NCI-H2107 (cell line): ENCODE data around the gene DYNLT4.
"Not testable (repeated sequence)": the region's sequence is repeated elsewhere in the genome, so short reads cannot be mapped to it uniquely, and the experiment has no call there.

Experiments
- DNase-seq: peaks from one replicate; lab custom pipeline; 2025; lab: John Stamatoyannopoulos, UW

Gene DYNLT4

DNA sequence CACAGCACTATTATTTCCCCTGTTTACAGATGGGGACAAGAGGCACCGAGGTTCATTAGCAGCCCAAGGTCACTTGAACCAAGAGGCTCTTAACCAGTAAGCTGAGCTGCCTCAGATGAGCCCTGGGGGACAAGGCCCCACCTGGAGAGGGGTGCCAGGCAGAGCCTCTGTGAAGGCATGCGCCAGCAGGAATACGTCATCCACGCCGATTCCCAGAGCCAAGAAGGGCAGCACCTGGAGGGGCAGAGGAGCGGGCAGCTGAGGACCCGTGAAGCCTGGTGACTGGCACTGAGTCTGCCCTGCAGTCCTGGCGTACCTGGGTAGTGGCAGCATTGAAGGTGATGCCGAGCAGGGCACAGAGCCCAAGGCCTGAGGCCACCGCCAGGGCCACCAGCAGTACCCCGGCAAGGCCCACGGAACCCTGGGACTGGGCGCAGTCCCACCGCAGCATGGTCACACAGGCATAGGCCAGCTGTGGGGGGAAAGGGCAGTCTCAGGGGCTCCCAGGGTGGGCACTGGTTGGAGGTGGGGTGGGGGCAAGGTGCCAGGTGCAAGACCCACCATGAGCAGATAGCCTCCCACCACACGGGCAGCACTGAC is 21.8 kb upstream of the DYNLT4 start:
- no peak for DNase-seq

- no peak for DNase-seq
Measured at GRCh38 chr1:44828003-44828651, 21.0 kb upstream of the DYNLT4 start.

DNA sequence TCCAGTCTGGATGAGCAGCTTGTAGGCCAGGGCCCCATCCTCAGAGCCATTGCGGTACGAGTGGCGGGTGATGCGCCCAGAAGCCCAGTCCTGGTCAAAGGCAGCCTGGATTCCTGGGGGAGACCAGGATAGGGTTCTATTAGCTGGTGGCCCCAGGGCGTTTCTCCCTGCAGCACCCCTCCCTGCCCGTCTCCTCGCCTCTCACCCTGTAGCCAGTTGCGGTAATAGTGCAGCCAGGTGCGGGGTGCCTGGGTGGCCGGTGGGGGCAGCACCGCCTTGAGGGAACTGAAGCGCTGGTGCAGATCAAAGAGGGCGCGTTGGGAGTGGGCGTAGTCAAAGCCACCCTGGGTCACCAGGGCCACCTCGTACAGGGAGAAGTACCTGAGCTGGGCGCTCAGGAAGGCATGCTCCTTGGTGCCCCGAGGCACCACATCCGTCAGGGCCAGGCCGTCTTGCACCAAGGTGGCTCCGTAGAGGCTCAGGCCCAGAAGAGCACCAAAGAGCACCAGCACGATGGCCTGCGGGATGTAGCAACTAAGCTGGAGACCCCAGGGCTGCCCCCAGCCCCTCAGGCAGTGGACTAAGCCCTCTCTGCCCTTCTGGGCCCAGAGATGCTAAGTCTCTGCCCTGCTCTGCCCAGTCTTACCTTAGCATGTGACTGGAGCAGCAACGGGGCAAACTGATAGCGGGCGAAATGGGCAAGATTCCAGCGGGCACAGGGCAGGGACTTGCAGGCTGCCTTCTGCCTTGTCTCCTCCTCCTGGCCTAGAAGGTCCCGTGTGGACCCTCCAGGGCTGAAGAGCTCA is 20.2 kb upstream of the DYNLT4 start:
- DNase-seq: no peak

DNA sequence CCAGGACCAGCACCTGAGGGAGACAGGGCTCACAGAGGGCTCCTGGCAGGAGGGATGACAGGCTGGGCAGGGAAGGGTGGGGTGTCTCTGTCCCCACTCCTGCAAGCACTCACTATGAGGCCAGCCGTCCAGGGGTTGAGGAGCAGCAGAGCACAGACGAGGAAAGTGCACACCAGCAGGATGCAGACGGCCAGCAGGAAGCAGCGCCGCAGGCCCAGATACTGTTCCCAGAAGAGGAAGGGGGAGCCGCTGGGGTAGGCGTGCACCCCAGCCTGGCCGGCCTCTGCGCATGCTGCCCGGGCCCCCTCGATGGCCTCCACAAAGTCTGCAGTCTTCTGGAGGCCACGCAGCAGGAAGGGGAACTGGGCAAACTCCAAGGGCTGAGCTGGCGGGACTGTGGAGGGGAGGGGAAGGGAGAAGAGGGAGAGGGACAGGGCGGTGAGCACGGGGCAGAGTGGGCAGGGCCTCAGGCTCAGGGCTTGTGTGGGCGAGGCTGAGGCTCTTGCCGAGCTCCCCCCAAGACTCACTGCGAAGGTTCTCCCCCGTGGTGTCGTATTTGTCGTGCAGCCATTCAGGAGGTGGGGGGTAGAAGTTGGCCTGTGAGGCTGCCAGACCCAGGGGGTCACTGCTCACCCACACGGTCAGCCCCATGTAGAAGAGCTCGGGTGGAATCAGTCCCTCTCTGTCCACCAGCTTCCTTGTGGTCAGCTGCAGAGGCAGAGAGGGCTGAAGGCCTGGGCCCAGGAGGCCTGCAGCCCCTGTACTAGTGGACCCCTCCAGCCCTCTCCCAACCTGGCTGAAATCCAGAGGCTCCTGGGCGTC is 19.4 kb upstream of the DYNLT4 start:
- no peak for DNase-seq

GRCh38 chr1:44824392-44824791 is 17.2 kb upstream of the DYNLT4 start:
- DNase-seq: not testable (repeated sequence)

- DNase-seq: no peak
Measured at GRCh38 chr1:44822981-44823451, 15.9 kb upstream of the DYNLT4 start.

GRCh38 chr1:44822131-44822701 is 15.1 kb upstream of the DYNLT4 start:
- DNase-seq: no peak

DNA sequence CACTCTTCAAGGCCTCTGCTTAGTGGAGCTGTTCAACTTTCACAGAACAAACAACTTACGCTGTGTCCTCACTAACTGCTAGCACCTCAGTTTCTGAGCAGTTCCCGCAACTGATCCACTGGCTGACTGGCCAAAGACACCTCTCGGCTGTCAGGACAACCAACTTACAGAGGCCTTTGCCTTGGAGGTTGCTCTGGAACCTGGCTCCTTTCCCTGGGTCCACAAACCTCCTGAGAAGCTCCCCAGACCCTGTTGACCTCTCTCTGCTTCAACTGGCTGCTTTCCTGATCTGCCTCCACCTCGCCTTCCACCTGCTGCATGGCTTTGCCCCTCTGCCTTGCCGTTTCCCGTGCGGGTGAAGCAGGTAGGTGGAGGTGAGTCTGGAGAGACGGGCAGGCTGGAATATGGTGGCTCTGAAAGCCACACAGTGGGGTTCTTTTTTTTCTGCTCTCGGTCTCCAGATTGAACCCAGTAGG is 14.1 kb upstream of the DYNLT4 start:
- no peak for DNase-seq

DNA sequence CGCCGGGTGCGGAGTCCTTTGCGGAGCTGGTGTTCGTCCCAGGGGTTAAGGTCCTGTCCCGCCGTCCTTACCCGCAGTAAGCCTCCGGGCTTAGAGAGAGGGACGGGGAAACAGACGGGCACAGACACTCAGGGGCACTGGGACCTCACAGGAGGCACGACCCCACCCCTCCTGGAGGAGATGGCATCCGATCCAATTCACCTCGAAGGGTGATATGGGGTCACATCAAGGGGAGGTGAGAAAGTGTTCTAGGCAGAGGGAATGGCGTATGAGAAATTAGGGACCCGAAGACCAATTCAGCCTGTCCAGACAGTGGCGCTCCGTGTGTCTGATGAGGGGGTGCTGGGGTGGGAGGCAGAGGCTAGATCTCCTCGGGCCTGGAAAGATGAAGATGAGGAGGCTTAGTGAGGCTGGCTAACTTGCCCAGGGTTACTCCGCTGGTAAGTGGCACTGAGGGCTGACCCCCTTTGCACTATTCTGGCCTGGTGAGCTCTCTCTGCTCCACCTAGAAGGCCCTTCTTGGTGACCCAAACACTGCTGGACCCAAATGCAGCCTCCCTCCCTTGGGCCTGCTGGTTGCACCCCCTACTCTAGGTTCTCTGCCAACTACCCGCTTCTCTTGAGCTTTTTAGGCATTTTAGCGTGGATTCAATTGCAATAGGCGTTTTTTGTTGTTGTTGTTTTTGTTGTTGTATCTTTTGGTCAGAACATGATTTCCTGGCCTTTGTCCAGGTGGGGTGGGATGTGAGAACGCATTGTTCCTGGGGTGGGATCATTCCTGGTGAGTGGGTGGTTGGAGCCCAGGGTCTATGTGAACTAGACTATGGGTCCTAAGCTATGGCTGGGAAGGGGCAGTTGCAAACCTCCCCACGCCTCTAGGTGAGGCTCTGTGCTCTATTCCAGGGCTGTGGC is 13.4 kb upstream of the DYNLT4 start:
- DNase-seq: no peak

- no peak for DNase-seq
Measured at GRCh38 chr1:44819608-44820327, 12.6 kb upstream of the DYNLT4 start.

DNA sequence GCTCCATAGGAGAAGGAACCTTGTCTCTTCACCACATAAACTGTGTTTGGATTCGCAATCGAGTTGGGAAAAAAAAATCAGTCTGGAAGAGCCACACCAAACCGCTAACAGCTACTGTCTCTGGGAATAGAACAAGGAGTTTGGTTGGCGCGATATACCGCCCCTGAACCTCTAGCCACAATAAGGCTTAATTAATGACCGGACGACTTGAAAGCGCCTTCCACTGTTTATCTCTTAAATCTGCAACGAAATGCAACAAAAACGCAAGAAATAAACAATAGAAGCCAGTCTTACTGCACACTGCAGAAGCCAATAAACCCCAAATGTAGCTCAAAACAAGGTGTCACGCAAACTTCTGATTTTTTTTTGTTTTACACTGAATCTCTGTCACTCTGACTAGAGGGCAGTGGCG is 12.1 kb upstream of the DYNLT4 start:
- DNase-seq: no peak

DNA sequence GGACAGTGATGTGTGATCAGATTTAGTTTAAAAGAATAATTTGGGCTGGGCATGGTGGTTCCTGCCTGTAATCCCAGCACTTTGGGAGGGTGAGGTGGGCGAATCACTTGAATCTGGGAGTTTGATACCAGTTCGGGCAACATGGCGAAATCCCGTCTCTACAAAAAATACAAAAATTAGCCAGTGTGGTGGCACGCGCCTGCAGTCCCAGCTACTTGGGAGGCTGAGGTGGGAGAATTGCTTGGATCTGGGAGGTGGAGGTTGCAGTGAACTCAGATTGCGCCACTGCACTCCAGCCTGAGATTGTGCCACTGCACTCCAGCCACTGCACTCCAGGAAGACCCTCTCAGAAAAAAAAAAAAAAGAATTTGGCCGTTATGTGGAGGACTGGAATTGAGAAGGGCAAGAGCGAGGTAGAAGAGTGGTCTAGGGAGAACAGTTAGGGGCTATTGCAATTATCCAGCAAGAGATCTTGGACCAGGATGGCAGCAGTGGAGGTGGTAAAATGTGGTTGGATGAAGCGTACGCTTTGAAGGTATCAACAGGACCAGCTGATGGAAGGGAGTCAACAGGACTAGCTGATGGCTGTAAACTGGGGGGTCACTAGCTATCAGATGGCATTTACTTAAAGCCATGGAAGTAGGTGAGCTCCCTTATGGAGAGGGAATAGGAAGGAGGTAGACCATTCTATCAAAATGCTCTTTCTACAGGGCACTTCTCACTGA is 10.8 kb upstream of the DYNLT4 start:
- no peak for DNase-seq

- DNase-seq: no peak
Measured at GRCh38 chr1:44817307-44817706, 10.2 kb upstream of the DYNLT4 start.

GRCh38 chr1:44815926-44816325 is 8.8 kb upstream of the DYNLT4 start:
- not testable (repeated sequence) for DNase-seq

DNA sequence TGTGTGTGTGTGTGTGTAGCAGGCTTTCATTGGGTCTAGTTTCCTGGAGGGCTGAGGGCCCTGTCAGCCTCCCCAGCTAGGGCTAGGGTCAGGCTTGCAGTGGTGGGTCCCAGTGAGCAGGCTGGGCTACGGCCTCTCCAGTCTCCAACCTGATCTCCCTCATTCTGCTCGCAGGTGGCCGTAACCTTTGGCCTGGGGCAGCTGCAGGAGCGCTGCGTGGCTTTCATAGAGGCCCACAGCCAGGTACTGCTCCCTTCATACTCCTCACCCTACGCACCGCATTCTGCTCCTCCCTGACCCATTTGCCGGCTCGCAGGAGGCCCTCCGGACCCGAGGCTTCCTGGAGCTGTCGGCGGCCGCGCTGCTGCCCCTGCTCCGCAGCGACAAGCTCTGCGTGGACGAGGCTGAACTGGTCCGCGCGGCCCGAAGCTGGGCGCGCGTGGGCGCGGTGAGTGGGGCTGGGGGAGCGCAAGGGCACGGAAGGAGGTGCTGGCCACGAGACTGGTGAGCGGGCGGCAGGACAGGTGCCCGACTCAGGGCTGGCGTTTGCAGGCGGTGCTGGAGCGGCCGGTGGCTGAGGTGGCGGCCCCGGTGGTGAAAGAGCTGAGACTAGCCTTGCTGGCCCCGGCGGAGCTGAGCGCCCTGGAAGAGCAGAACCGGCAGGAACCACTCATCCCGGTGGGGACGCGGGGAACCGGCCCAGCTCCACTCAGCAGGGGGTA is 5.8 kb upstream of the DYNLT4 start:
- DNase-seq: no peak

- no peak for DNase-seq
Measured at GRCh38 chr1:44811234-44811633, 4.1 kb upstream of the DYNLT4 start.

DNA sequence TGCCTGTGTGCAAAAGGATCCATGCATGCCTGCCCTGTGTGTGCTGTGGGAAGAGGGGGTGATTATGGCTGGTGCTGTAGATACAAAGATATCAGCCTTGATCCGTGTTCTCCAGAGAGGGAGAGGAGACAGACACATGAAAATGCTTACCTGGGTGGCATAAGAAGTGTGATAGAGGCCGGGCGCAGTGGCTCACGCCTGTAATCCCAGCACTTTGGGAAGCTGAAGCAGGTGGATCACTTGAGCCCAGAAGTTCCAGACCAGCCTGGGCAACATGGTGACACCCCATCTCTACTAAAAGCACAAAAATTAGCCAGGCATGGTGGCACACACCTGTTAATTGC is 3.6 kb upstream of the DYNLT4 start:
- not testable (repeated sequence) for DNase-seq

DNA sequence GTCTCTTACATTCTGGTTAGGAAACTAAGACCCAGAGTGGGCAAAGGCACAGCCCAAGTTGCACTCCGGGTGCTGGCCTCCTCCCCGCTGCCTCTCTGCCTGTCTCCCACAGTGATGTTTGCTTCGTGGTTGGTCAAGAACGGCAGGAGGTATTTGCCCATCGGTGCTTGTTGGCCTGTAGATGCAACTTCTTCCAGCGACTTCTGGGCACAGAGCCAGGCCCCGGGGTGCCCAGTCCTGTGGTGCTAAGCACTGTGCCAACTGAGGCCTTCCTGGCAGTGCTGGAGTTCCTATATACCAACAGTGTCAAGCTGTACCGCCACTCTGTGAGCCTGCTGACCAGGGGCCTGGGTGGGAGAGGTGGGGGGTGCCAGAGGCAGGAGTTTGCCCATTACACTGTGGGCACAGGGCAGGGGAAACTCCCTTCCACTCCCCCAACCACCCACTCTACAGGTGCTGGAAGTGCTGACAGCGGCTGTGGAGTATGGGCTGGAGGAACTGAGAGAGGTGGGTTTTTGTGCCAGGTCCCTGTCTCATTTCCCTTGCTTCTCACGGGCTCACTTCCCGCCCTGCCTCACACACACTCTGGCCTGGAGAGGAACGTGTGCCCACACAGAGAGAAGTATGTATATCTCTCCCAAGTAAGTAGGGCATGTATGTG is 3.1 kb upstream of the DYNLT4 start:
- no peak for DNase-seq
